CD14-positive monocyte (primary cell): ENCODE results near the gene ARHGAP12. TPM values are rescaled to one million over a fixed set of nuclear protein-coding genes. Genes with fewer than 3 reads are reported as not detected.

Experiments used
- DNase-seq, 3 donors: peaks; one replicate each; pipeline ENCODE4 v3.0.0-alpha.2; 2011 to 2022
- H2AFZ ChIP-seq: 2 replicates; pipeline ENCODE4 v1.6.0; 2012; ENCODE audit warnings: mild to moderate bottlenecking, low read depth, low read length, inconsistent platforms; ENCODE audit not compliant: insufficient read depth, poor library complexity, severe bottlenecking
- H3K27ac ChIP-seq, 2 donors: 1 replicate in 1 of 2; 2 replicates in 1 of 2; pipeline ENCODE4 v1.5.1; 2012 to 2013; ENCODE audit warnings: low read length in 2 of 2, control low read depth in 1 of 2, inconsistent platforms in 1 of 2, low read depth in 1 of 2, mild to moderate bottlenecking in 1 of 2
- H3K27me3 ChIP-seq, 2 donors: one replicate each; pipeline versions ENCODE4 v1.6.0 to v1.6.1; 2011 to 2013; ENCODE audit warnings: low read length in 2 of 2; ENCODE audit not compliant: control insufficient read depth in 2 of 2, insufficient read depth in 2 of 2
- H3K36me3 ChIP-seq, 2 donors: replicated peaks in 1 of 2; 1 replicate in 1 of 2; 2 replicates in 1 of 2; pipeline versions ENCODE4 v1.5.1 to v1.6.1; 2012 to 2013; ENCODE audit warnings: low read length in 2 of 2, control low read depth in 1 of 2, inconsistent platforms in 1 of 2, mild to moderate bottlenecking in 1 of 2; ENCODE audit not compliant: insufficient read depth in 2 of 2, control insufficient read depth in 1 of 2
- H3K4me1 ChIP-seq, 2 donors: 1 replicate in 1 of 2; 2 replicates in 1 of 2; pipeline versions ENCODE4 v1.5.1 to v1.6.1; 2012 to 2013; ENCODE audit warnings: low read length in 2 of 2, control low read depth in 1 of 2, inconsistent platforms in 1 of 2, mild to moderate bottlenecking in 1 of 2, moderate library complexity in 1 of 2; ENCODE audit not compliant: insufficient read depth in 2 of 2, control insufficient read depth in 1 of 2
- H3K4me2 ChIP-seq: replicated peaks from 2 replicates; pipeline ENCODE3; 2012; ENCODE audit warnings: low read length, moderate library complexity, mild to moderate bottlenecking; ENCODE audit not compliant: poor library complexity, severe bottlenecking; ENCODE audit errors: extremely low read depth
- H3K4me3 ChIP-seq, 3 experiments: fragments of 200-600 bp in 1 of 3; sonication (generic) in 1 of 3; replicated peaks in 1 of 3; 1 replicate in 2 of 3; 2 replicates in 1 of 3; pipeline ENCODE4 v1.5.1; 2011 to 2013; ENCODE audit warnings: low read length in 3 of 3, mild to moderate bottlenecking in 3 of 3, control low read depth in 2 of 3, low read depth in 2 of 3, inconsistent platforms in 1 of 3, moderate library complexity in 1 of 3
- H3K79me2 ChIP-seq: 2 replicates; pipeline ENCODE4 v1.6.0; 2012; ENCODE audit warnings: mild to moderate bottlenecking, control low read depth, inconsistent platforms, low read length, moderate library complexity; ENCODE audit not compliant: insufficient read depth
- H3K9ac ChIP-seq: 2 replicates; pipeline ENCODE4 v1.6.0; 2017; ENCODE audit warnings: low read length, mild to moderate bottlenecking; ENCODE audit not compliant: insufficient read depth, poor library complexity, severe bottlenecking
- H3K9me3 ChIP-seq, 2 donors: replicated peaks in 1 of 2; 1 replicate in 1 of 2; 2 replicates in 1 of 2; pipeline versions ENCODE4 v1.5.1 to v1.6.1; 2012 to 2013; ENCODE audit warnings: low read length in 2 of 2, control low read depth in 1 of 2; ENCODE audit not compliant: control insufficient read depth in 1 of 2, insufficient read depth in 1 of 2
- H4K20me1 ChIP-seq: 2 replicates; pipeline ENCODE4 v1.6.0; 2012; ENCODE audit warnings: mild to moderate bottlenecking, low read length, control low read depth, moderate library complexity; ENCODE audit not compliant: insufficient read depth
- H3K27ac Mint-ChIP-seq, 7 donors: one replicate each; pipeline ENCODE4 v1.8.0; 2020; ENCODE audit warnings: mild to moderate bottlenecking in 7 of 7, mixed read lengths in 7 of 7, moderate library complexity in 6 of 7, inconsistent platforms in 2 of 7
- H3K27me3 Mint-ChIP-seq, 3 donors: one replicate each; pipeline ENCODE4 v1.8.0; 2021 to 2022; ENCODE audit warnings: low read depth in 3 of 3, mild to moderate bottlenecking in 3 of 3, mixed read lengths in 3 of 3, moderate library complexity in 3 of 3, inconsistent platforms in 1 of 3
- H3K36me3 Mint-ChIP-seq, 2 donors: one replicate each; pipeline ENCODE4 v1.8.0; 2020; ENCODE audit warnings: mixed read lengths in 2 of 2, inconsistent platforms in 1 of 2, mild to moderate bottlenecking in 1 of 2
- H3K4me1 Mint-ChIP-seq: one replicate; pipeline ENCODE4 v1.8.0; 2020; ENCODE audit warnings: mild to moderate bottlenecking, mixed read lengths
- H3K4me3 Mint-ChIP-seq, 2 donors: one replicate each; pipeline ENCODE4 v1.8.0; 2020; ENCODE audit warnings: mild to moderate bottlenecking in 2 of 2, mixed read lengths in 2 of 2, moderate library complexity in 1 of 2
- H3K9me3 Mint-ChIP-seq, 7 donors: one replicate each; pipeline ENCODE4 v1.8.0; 2020 to 2022; ENCODE audit warnings: mixed read lengths in 7 of 7, mild to moderate bottlenecking in 6 of 7, moderate library complexity in 6 of 7, inconsistent platforms in 2 of 7
- WGBS: methylation state at CpG from one replicate; pipeline ENCODE4 v1.1.5; 2013; ENCODE audit warnings: missing lambda C conversion rate; ENCODE audit not compliant: insufficient coverage; 5-methylcytosine and 5-hydroxymethylcytosine counted together
- intact Hi-C, 2 donors: fragments of 100-400 bp; cut with micrococcal nuclease; formaldehyde crosslinking; loops; one replicate each; pipeline versions ENCODE4 v1.15.0 to v1.15.1; 2023
- polyA plus RNA-seq, 3 donors: library from polyadenylated mRNA; depleted of rRNA in 1 of 3; unstranded in 2 of 3; stranded (reverse) in 1 of 3; fragments of 300-500 nt in 2 of 3; fragments of >200 nt in 1 of 3; fragmentation: Illumina TruSeq in 2 of 3; gene quantifications; 1 replicate in 2 of 3; 2 replicates in 1 of 3; pipeline ENCODE4 v1.2.3, GENCODE V29; 2012 to 2021
- TF ChIP-seq, protein P1 (sequence below): fragments of 200-600 bp; IDR thresholded peaks from one replicate; pipeline ENCODE4 v1.8.0; 2022; ENCODE audit warnings: antibody characterized with exemption, mild to moderate bottlenecking

The ARHGAP12 gene
- polyA plus RNA-seq, 3 donors, result 3.2 to 15.5 (median 4.7) TPM

DNA sequence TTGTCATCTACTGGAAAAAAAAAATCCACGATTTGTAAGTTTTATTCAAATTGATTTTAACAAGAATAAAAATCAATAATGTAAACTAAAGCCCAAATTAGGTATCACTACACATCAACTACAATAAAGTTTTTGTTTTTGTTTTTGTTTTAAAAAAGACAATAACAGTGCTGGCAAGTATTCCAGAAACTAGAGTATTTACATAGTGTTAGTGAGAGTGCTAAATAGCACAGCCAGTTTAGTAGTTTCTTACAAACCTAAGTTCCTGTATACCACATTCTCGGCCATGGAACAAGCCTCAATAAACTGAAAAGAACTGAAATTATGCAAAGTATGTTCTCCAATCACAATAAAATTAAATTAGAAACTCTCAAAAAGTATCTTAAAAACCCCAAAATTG, 8.1 kb downstream of the ARHGAP12 start:
- Histone ChIP-seq H3K27me3 (no peaks in the 10 kb centered on the region), H3K9me3 (no peaks in the 10 kb centered on the region), H3K79me2 (peaks cover 99% of the 10 kb centered on the region), H3K36me3 (no peaks in the 10 kb centered on the region), H4K20me1 (peaks cover 92% of the 10 kb centered on the region), H2AFZ (no peak overlapping the region), H3K27ac (no peak overlapping the region), H3K9ac (no peak overlapping the region), H3K4me2 (no peak overlapping the region), H3K4me3 (no peak overlapping the region), H3K4me1 (peaks cover 11 to 21% of the 10 kb centered on the region in 2 donors)
- DNase-seq, result no peak
- H3K27me3 Mint-ChIP-seq, result peaks cover 0 to 3% (median 0%) of the 10 kb centered on the region in 3 donors
- no CpG with 5 or more reads among the region's 2 CpGs for WGBS
- no peaks in the 10 kb centered on the region for H3K36me3 Mint-ChIP-seq
- H3K27ac Mint-ChIP-seq, result no peak overlapping the region
- intact Hi-C loops, result no loop called here
- peaks cover 24% of the 10 kb centered on the region for H3K4me1 Mint-ChIP-seq
- TF ChIP-seq, protein P1, sequence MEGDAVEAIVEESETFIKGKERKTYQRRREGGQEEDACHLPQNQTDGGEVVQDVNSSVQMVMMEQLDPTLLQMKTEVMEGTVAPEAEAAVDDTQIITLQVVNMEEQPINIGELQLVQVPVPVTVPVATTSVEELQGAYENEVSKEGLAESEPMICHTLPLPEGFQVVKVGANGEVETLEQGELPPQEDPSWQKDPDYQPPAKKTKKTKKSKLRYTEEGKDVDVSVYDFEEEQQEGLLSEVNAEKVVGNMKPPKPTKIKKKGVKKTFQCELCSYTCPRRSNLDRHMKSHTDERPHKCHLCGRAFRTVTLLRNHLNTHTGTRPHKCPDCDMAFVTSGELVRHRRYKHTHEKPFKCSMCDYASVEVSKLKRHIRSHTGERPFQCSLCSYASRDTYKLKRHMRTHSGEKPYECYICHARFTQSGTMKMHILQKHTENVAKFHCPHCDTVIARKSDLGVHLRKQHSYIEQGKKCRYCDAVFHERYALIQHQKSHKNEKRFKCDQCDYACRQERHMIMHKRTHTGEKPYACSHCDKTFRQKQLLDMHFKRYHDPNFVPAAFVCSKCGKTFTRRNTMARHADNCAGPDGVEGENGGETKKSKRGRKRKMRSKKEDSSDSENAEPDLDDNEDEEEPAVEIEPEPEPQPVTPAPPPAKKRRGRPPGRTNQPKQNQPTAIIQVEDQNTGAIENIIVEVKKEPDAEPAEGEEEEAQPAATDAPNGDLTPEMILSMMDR, result no peak
- H3K4me3 Mint-ChIP-seq, result no peak overlapping the region
- peaks cover 0 to 5% (median 0%) of the 10 kb centered on the region in 7 donors for H3K9me3 Mint-ChIP-seq

DNA sequence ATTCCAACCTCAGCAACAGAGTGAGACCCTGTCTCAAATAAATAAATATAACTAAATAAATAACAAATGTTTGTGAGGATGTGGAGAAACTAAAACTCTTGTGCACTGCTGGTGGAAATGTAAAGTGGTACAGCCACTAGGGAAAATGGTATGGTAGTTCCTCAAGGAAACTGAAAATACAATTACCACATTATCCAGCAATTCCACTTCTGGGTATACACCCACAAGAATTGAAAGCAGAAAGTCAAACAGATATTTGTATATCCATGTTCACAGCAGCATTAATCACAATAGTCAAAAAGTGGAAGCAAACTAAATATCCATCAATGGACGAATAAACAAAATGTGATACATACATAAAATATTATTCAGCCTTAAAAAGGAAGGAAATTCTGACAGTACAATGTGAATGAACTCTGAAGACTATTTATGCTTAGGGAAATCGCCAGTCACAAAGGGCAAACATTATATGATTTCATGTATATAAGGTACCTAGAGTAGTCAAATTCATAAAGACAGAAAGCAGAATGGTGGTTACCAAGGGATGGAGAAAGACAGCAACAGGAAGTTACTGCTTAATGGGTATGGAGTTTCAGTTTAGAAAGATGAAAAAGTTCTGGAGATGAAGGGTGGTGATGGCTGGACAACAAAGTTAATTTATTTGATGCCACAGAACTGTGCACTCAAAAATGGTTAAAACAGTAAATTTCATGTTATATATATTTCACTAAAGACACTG, 9.8 kb downstream of the ARHGAP12 start:
- peaks cover 11 to 21% of the 10 kb centered on the region in 2 donors for H3K4me1 ChIP-seq
- H3K79me2 ChIP-seq, result peaks cover 100% of the 10 kb centered on the region
- WGBS, result no CpG with 5 or more reads among the region's 2 CpGs
- H4K20me1 ChIP-seq, result peaks cover 93% of the 10 kb centered on the region
- TF ChIP-seq, protein P1, result no peak
- no peaks in the 10 kb centered on the region for H3K27me3 ChIP-seq
- no peaks in the 10 kb centered on the region for H3K36me3 ChIP-seq
- Mint-ChIP-seq H3K36me3 (peaks cover 0 to 3% of the 10 kb centered on the region in 2 donors), H3K4me3 (no peak overlapping the region), H3K4me1 (peaks cover 25% of the 10 kb centered on the region), H3K27me3 (peaks cover 0 to 2% (median 0%) of the 10 kb centered on the region in 3 donors), H3K27ac (no peak overlapping the region), H3K9me3 (peaks cover 0 to 5% (median 0%) of the 10 kb centered on the region in 7 donors)
- no peak overlapping the region for H3K4me3 ChIP-seq
- H2AFZ ChIP-seq, result no peak overlapping the region
- DNase-seq, result no peak
- no peaks in the 10 kb centered on the region for H3K9me3 ChIP-seq
- no peak overlapping the region for H3K4me2 ChIP-seq
- no peak overlapping the region for H3K27ac ChIP-seq
- H3K9ac ChIP-seq, result no peak overlapping the region
- intact Hi-C loops, result no loop called here
